Ascending aorta (tissue), 2 donors: ENCODE results near the gene TMIGD1. TPM values are rescaled to one million over a fixed set of nuclear protein-coding genes. Genes with fewer than 3 reads are reported as not detected.

Experiments
- DNase-seq, 2 donors: peaks; one replicate each; pipeline ENCODE4 v3.0.0-alpha.2; 2019; ENCODE audit warnings: low spot score in 2 of 2
- H3K27ac ChIP-seq, 2 donors: fragments of 200-600 bp; sonication (generic); one replicate each; pipeline ENCODE4 v1.5.1; 2016 to 2017; ENCODE audit warnings: mild to moderate bottlenecking in 1 of 2
- H3K27me3 ChIP-seq: fragments of 200-600 bp; sonication (generic); one replicate; pipeline ENCODE4 v1.5.1; 2017
- H3K36me3 ChIP-seq, 2 donors: fragments of 200-600 bp; sonication (generic); one replicate each; pipeline ENCODE4 v1.5.1; 2016
- H3K4me1 ChIP-seq, 2 donors: fragments of 200-600 bp; sonication (generic); one replicate each; pipeline ENCODE4 v1.5.1; 2016 to 2017; ENCODE audit warnings: mild to moderate bottlenecking in 1 of 2
- H3K4me3 ChIP-seq, 2 donors: fragments of 200-600 bp; sonication (generic); one replicate each; pipeline ENCODE4 v1.5.1; 2016 to 2017; ENCODE audit warnings: mild to moderate bottlenecking in 1 of 2
- H3K9me3 ChIP-seq, 2 donors: fragments of 200-600 bp; sonication (generic); one replicate each; pipeline ENCODE4 v1.5.1; 2016
- intact Hi-C: fragments of 100-400 bp; cut with DNase I; formaldehyde crosslinking; loops from one replicate; pipeline ENCODE4 v1.15.1; 2023
- total RNA-seq: library from RNA; depleted of rRNA; stranded (reverse); fragments of >200 nt; gene quantifications from one replicate; pipeline ENCODE4 v1.1.0, GENCODE V29; 2016
- TF ChIP-seq, protein P1 (sequence below), 3 experiments: fragments of 200-600 bp in 2 of 3; fragments of 450-650 bp in 1 of 3; sonication (generic) in 2 of 3; IDR thresholded peaks; one replicate each; pipeline ENCODE4 v1.5.1; 2016 to 2019; ENCODE audit warnings: antibody characterized with exemption in 3 of 3, mild to moderate bottlenecking in 1 of 3, moderate library complexity in 1 of 3

The TMIGD1 gene
- total RNA-seq, 1 donor from 2014 or later: not detected

DNA sequence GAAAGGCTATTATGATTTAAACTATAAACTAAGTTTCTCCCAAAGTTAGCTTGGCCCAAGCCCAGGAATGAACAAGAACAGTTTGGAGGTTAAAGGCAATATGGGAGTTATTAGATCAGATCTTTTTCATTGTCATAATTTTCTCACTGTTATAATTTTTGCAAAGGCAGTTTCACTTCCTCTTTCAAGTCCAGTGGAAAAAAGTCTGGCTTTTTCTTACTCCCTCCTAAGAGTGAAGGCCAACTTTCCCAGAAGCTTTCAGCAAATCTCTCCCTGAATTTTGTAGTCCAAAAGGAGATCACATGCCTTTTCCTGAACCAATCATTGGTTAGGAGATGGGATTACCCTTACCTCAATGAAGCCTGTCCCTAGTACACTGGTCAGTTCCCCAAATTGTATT is 33.0 kb downstream of the TMIGD1 start:
- Histone ChIP-seq H3K9me3 (no peaks in the 10 kb centered on the region), H3K4me3 (no peak overlapping the region), H3K36me3 (no peaks in the 10 kb centered on the region), H3K4me1 (peaks cover 0 to 6% of the 10 kb centered on the region in 2 donors), H3K27ac (no peak overlapping the region), H3K27me3 (no peaks in the 10 kb centered on the region)
- intact Hi-C loops: no loop called here
- no peak for DNase-seq
- TF ChIP-seq, protein P1, sequence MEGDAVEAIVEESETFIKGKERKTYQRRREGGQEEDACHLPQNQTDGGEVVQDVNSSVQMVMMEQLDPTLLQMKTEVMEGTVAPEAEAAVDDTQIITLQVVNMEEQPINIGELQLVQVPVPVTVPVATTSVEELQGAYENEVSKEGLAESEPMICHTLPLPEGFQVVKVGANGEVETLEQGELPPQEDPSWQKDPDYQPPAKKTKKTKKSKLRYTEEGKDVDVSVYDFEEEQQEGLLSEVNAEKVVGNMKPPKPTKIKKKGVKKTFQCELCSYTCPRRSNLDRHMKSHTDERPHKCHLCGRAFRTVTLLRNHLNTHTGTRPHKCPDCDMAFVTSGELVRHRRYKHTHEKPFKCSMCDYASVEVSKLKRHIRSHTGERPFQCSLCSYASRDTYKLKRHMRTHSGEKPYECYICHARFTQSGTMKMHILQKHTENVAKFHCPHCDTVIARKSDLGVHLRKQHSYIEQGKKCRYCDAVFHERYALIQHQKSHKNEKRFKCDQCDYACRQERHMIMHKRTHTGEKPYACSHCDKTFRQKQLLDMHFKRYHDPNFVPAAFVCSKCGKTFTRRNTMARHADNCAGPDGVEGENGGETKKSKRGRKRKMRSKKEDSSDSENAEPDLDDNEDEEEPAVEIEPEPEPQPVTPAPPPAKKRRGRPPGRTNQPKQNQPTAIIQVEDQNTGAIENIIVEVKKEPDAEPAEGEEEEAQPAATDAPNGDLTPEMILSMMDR (IDR thresholded peaks at IDR 0.05): no peak

DNA sequence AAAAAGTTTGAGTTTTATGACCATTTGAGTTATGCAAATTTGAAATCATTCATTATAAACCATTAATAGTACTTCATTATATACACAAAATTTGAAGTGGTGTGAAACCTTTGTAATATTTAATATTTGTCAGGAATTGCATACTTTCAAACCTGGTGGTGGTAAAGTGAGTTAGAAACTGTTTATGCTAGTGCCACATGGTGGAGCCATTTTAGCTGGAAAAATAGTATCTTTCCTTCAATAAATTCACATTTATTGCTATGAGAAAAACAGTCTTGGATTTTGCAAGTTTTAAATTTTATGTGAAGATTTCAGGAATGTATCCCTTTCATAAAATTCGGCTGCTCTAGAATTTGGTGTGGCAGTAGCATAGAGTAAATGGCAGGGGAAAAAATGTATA is 34.9 kb downstream of the TMIGD1 start:
- no peaks in the 10 kb centered on the region for H3K9me3 ChIP-seq
- no peak overlapping the region for H3K27ac ChIP-seq
- no peaks in the 10 kb centered on the region for H3K36me3 ChIP-seq
- TF ChIP-seq, protein P1 (IDR thresholded peaks at IDR 0.05): no peak
- no peak overlapping the region for H3K4me3 ChIP-seq
- intact Hi-C loops: no loop called here
- H3K4me1 ChIP-seq: peaks cover 0 to 7% of the 10 kb centered on the region in 2 donors
- H3K27me3 ChIP-seq: no peaks in the 10 kb centered on the region
- no peak for DNase-seq

DNA sequence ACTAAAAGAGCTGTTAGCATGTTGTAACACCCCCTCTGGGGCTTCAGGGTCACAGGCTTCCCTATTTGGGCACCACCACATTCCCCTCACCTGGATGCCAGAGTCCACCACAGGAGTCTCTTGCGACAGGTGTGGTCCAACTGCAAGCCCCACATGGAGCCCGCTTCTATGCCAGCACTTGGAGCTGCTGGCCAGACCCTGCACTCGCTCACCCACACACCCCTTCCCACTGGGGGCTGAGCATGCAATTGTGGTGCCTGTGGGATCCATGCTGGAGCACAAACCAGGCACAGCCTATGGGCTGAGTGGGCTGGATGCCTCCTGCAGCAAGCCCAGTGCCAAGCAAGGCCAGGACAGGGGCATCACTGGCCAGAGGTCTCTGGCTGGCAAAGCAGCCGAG is 36.1 kb downstream of the TMIGD1 start:
- no peak overlapping the region for H3K4me3 ChIP-seq
- no peaks in the 10 kb centered on the region for H3K36me3 ChIP-seq
- no peaks in the 10 kb centered on the region for H3K9me3 ChIP-seq
- TF ChIP-seq, protein P1 (IDR thresholded peaks at IDR 0.05): no peak
- intact Hi-C loops: no loop called here
- DNase-seq: no peak
- peak overlapping the region; percentile 85 for H3K27ac ChIP-seq
- no peaks in the 10 kb centered on the region for H3K27me3 ChIP-seq
- H3K4me1 ChIP-seq: peaks cover 0 to 7% of the 10 kb centered on the region in 2 donors

DNA sequence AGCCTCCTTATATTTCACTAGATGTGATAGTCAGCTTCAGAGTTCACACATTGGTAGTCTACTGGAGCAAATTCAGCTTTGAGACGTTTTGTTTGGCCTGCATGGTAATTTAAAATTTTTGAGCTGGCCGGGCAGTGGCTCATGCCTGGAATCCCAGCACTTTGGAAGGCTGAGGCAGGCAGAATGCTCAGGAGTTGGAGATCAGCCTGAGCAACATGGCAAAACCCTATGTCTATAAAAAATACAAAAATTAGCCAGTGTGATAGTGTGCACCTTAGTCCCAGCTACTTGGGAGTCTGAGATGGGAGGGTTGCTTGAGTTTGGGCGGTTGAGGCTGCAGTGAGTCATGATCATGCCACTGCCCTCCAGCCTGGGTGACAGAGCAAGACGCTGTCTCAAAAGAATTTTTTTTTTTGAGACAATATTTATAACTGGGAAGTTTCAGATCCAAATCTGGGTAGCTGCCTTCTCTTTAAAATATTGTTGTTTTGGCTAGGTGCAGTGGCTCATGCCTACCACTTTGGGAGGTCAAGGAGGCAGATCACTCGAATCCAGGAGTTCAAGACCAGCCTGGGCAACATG is 37.3 kb downstream of the TMIGD1 start:
- H3K4me3 ChIP-seq: no peak overlapping the region
- H3K36me3 ChIP-seq: no peaks in the 10 kb centered on the region
- no peaks in the 10 kb centered on the region for H3K9me3 ChIP-seq
- H3K27ac ChIP-seq: peak overlapping the region; percentile 85
- peak in 1 of 2 donors; percentile 65 for DNase-seq
- intact Hi-C loops: no loop called here
- H3K27me3 ChIP-seq: no peaks in the 10 kb centered on the region
- peaks cover 0 to 10% of the 10 kb centered on the region in 2 donors for H3K4me1 ChIP-seq
- TF ChIP-seq, protein P1 (IDR thresholded peaks at IDR 0.05): peak in 1 of 3 experiments; percentile 9

DNA sequence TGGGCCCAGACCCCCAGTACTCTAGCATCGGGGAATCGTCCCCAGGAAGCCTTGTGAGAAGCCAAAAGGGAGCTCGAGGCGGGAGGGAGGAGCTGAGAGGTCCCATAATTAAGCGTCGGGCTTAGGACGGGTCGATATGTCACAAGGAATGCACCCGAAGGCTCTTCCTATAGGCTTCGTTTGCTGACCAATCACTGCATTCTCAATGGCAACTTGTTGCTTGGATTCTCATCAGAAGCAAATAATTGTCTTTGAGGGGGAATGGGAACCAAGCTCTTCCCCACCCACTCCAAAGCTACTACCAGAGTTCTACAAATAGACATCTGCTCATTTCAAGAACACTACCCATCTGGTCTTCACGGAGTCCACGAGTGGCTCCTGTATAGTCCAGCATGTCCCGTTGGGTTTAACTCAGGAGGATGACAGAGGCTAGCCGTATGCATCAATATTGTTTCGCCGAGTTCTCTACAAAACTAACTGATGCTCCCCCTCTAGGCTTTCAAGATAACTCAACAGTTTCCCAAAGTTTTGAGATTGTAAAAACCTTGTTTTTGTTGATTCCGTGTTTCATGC is 41.5 kb downstream of the TMIGD1 start:
- Histone ChIP-seq H3K36me3 (peaks cover 3 to 12% of the 10 kb centered on the region in 2 donors), H3K9me3 (no peaks in the 10 kb centered on the region), H3K4me1 (peaks cover 2 to 19% of the 10 kb centered on the region in 2 donors), H3K27ac (peak overlapping the region; percentile 91 to 96), H3K27me3 (no peaks in the 10 kb centered on the region), H3K4me3 (peak overlapping the region; percentile 86)
- DNase-seq: no peak
- TF ChIP-seq, protein P1 (IDR thresholded peaks at IDR 0.05): no peak
- intact Hi-C loops: loop anchor here (1.0 to 5.0 kb wide), 3 partner anchors 86 to 185 kb away; partner anchors contain the start of genes CPD, GOSR1 and NSRP1
